ENCODE results near the gene ZNF80.

DNA sequence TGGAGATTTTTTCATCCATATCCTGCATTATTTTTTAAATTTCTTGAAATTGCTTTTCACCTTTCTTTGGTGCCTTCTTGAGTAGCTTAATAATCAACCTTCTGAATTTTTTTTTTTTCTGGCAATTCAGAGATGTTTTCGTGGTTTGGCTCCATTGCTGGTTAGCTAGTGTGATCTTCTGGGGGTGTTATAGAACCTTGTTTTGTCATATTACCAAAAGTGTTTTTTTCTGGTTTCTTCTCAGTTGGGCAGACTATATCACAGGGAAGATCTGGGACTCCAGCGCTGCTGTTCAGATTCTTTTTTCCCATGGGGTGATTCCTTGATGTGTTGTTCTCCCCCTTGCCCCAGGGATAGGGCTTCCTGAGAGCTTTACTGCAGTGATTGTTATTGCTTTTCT, 32.6 kb upstream of the ZNF80 start:
- TF ChIP-seq CTCF (IDR thresholded peaks at IDR 0.05; ENCODE audit: borderline replicate concordance, extremely low read depth, low read length, poor library complexity, severe bottlenecking) (no peak), EZH2 (IDR thresholded peaks at IDR 0.05; ENCODE audit: borderline replicate concordance, low read depth, low read length, severe bottlenecking) (no peak)

All from DND-41 (cell line).